Activated CD4-positive, alpha-beta T cell treated with anti-CD3 and anti-CD28 coated beads for 36 hours (primary cell): ENCODE data around the gene CCDC148. TPM values are rescaled to one million over a fixed set of nuclear protein-coding genes. Genes with fewer than 3 reads are reported as not detected.

Experiments used
- ATAC-seq: fragments of 200-7000 bp; cut with Tn5 transposase; one replicate; pipeline ENCODE4 v1.10.0; 2021; ENCODE audit warnings: mild to moderate bottlenecking, moderate library complexity
- CTCF ChIA-PET: fragments of 350-600 bp; sonication (Branson Sonifier 250); formaldehyde crosslinking; loops from one replicate; lab custom pipeline; 2021; ENCODE audit warnings: antibody characterized with exemption; lab: Charles Lee
- POLR2A ChIA-PET: fragments of 350-600 bp; sonication (Branson Sonifier 250); formaldehyde crosslinking; loops from one replicate; lab custom pipeline; 2021; ENCODE audit warnings: antibody characterized with exemption, inconsistent platforms; lab: Charles Lee
- DNase-seq: peaks from one replicate; pipeline ENCODE4 v3.0.0-alpha.2; 2020
- H3K27ac Mint-ChIP-seq: one replicate; pipeline ENCODE4 v1.8.0; 2021; ENCODE audit warnings: mixed read lengths
- H3K27me3 Mint-ChIP-seq: one replicate; pipeline ENCODE4 v1.8.0; 2021; ENCODE audit warnings: mixed read lengths
- H3K36me3 Mint-ChIP-seq: one replicate; pipeline ENCODE4 v1.8.0; 2021; ENCODE audit warnings: low read depth, mixed read lengths
- H3K4me1 Mint-ChIP-seq: one replicate; pipeline ENCODE4 v1.8.0; 2021; ENCODE audit warnings: mixed read lengths
- H3K4me3 Mint-ChIP-seq: one replicate; pipeline ENCODE4 v1.8.0; 2021; ENCODE audit warnings: mild to moderate bottlenecking, moderate library complexity, mixed read lengths
- H3K9me3 Mint-ChIP-seq: one replicate; pipeline ENCODE4 v1.8.0; 2021; ENCODE audit warnings: low read depth, mixed read lengths
- intact Hi-C, 2 experiments: fragments of 100-400 bp; cut with DNase I in 1 of 2; cut with micrococcal nuclease in 1 of 2; formaldehyde crosslinking; loops; one replicate each; pipeline versions ENCODE4 v1.14.2 to v1.15.1; 2022 to 2024; cut with DNase I, micrococcal nuclease
- total RNA-seq, 2 experiments: library from RNA; stranded (reverse); gene quantifications; one replicate each; pipeline ENCODE4 v1.2.3, GENCODE V29; 2021

The CCDC148 gene
- total RNA-seq = under 1 TPM; 0.23 to 0.26 TPM

- ChIA-PET CTCF (interaction anchor here (0.8 to 1.4 kb wide), 4 partner anchors 9 to 434 kb away, joined by 3 to 4 read pairs (median 3); no protein-coding TSS in a partner anchor), POLR2A (no interaction called here)
- no peaks in the 10 kb centered on the region for H3K9me3 Mint-ChIP-seq
- peak within 1 kb of the TSS; percentile 72 for H3K27ac Mint-ChIP-seq
- ATAC-seq = peak; percentile 97
- peaks cover 25% of the 10 kb centered on the region for H3K4me1 Mint-ChIP-seq
- peak within 1 kb of the TSS; percentile 92 for H3K4me3 Mint-ChIP-seq
- H3K36me3 Mint-ChIP-seq = peaks cover 5% of the 10 kb centered on the region
- intact Hi-C loops = loop anchor here (1.0 to 10.0 kb wide), 11 partner anchors 64 to 1256 kb away; partner anchors contain the start of genes ACVR1 (in 2 of the 2), ACVR1C (in 1 of the 2), MARCHF7 (in 1 of the 2) and WDSUB1 (in 1 of the 2)
- peaks cover 5% of the 10 kb centered on the region for H3K27me3 Mint-ChIP-seq
- DNase-seq = peak; percentile 95
Measured at GRCh38 chr2:158456309-158457066, at the start of gene CCDC148, which contains the start of gene PKP4. TSS of gene CCDC148 (minus strand) at chr2:158456753. CDS start at chr2:158456439, 314 bp downstream. TSS of gene PKP4 (plus strand) at chr2:158456952. CDS start at chr2:158533185, 76,233 bp downstream.

- Mint-ChIP-seq H3K27me3 (no peaks in the 10 kb centered on the region), H3K4me1 (peaks cover 18% of the 10 kb centered on the region), H3K9me3 (no peaks in the 10 kb centered on the region), H3K27ac (no peak overlapping the region), H3K4me3 (no peak overlapping the region), H3K36me3 (no peaks in the 10 kb centered on the region)
- DNase-seq (no peak), ATAC-seq (no peak)
- intact Hi-C loops = loop anchor here in 1 of 2 experiments (5.0 kb wide), 1 partner anchor 313 kb away; no protein-coding TSS in a partner anchor
- POLR2A ChIA-PET = no interaction called here
- CTCF ChIA-PET = interaction anchor here (0.6 to 1.2 kb wide), 3 partner anchors 10 to 855 kb away, joined by 3 read pairs; no protein-coding TSS in a partner anchor
Measured at GRCh38 chr2:158505448-158505934, 48.9 kb upstream of the CCDC148 start.

- Mint-ChIP-seq H3K9me3 (no peaks in the 10 kb centered on the region), H3K27me3 (no peaks in the 10 kb centered on the region), H3K27ac (no peak overlapping the region), H3K4me1 (peaks cover 14% of the 10 kb centered on the region), H3K4me3 (no peak overlapping the region), H3K36me3 (no peaks in the 10 kb centered on the region)
- DNase-seq (no peak), ATAC-seq (no peak)
- intact Hi-C loops = no loop called here
- POLR2A ChIA-PET = no interaction called here
- CTCF ChIA-PET = no interaction called here
Measured at GRCh38 chr2:158504088-158504487, 47.5 kb upstream of the CCDC148 start.

- no peak overlapping the region for H3K4me3 Mint-ChIP-seq
- intact Hi-C loops = no loop called here
- no peaks in the 10 kb centered on the region for H3K27me3 Mint-ChIP-seq
- H3K9me3 Mint-ChIP-seq = no peaks in the 10 kb centered on the region
- no peak for ATAC-seq
- CTCF ChIA-PET = no interaction called here
- DNase-seq = no peak
- H3K36me3 Mint-ChIP-seq = no peaks in the 10 kb centered on the region
- H3K4me1 Mint-ChIP-seq = peaks cover 14% of the 10 kb centered on the region
- POLR2A ChIA-PET = no interaction called here
- H3K27ac Mint-ChIP-seq = no peak overlapping the region
Measured at GRCh38 chr2:158502974-158503373, 46.4 kb upstream of the CCDC148 start.

- peaks cover 4% of the 10 kb centered on the region for H3K36me3 Mint-ChIP-seq
- no peak overlapping the region for H3K27ac Mint-ChIP-seq
- H3K4me3 Mint-ChIP-seq = no peak overlapping the region
- no peaks in the 10 kb centered on the region for H3K27me3 Mint-ChIP-seq
- DNase-seq (no peak), ATAC-seq (no peak)
- no peaks in the 10 kb centered on the region for H3K9me3 Mint-ChIP-seq
- intact Hi-C loops = no loop called here
- H3K4me1 Mint-ChIP-seq = peaks cover 16% of the 10 kb centered on the region
- ChIA-PET CTCF (no interaction called here), POLR2A (no interaction called here)
Measured at GRCh38 chr2:158501301-158501700, 44.7 kb upstream of the CCDC148 start.

- H3K27me3 Mint-ChIP-seq = no peaks in the 10 kb centered on the region
- no peak for ATAC-seq
- DNase-seq = no peak
- CTCF ChIA-PET = no interaction called here
- no peak overlapping the region for H3K27ac Mint-ChIP-seq
- H3K9me3 Mint-ChIP-seq = no peaks in the 10 kb centered on the region
- peaks cover 5% of the 10 kb centered on the region for H3K36me3 Mint-ChIP-seq
- no peak overlapping the region for H3K4me3 Mint-ChIP-seq
- intact Hi-C loops = no loop called here
- H3K4me1 Mint-ChIP-seq = peaks cover 17% of the 10 kb centered on the region
- POLR2A ChIA-PET = no interaction called here
Measured at GRCh38 chr2:158500333-158500732, 43.8 kb upstream of the CCDC148 start.

GRCh38 chr2:158499383-158499782 is 42.8 kb upstream of the CCDC148 start:
- ChIA-PET CTCF (interaction anchor here (0.6 kb wide), 2 partner anchors 40 to 46 kb away, joined by 3 read pairs; no protein-coding TSS in a partner anchor), POLR2A (no interaction called here)
- H3K4me1 Mint-ChIP-seq = peaks cover 17% of the 10 kb centered on the region
- no peak overlapping the region for H3K4me3 Mint-ChIP-seq
- H3K27ac Mint-ChIP-seq = no peak overlapping the region
- H3K9me3 Mint-ChIP-seq = no peaks in the 10 kb centered on the region
- no peak for DNase-seq
- intact Hi-C loops = no loop called here
- no peak for ATAC-seq
- H3K36me3 Mint-ChIP-seq = peaks cover 5% of the 10 kb centered on the region
- H3K27me3 Mint-ChIP-seq = no peaks in the 10 kb centered on the region

- intact Hi-C loops = no loop called here
- DNase-seq (no peak), ATAC-seq (no peak)
- ChIA-PET POLR2A (no interaction called here), CTCF (interaction anchor here (0.6 kb wide), 2 partner anchors 40 to 46 kb away, joined by 3 read pairs; no protein-coding TSS in a partner anchor)
- no peaks in the 10 kb centered on the region for H3K9me3 Mint-ChIP-seq
- H3K4me3 Mint-ChIP-seq = no peak overlapping the region
- H3K36me3 Mint-ChIP-seq = peaks cover 5% of the 10 kb centered on the region
- peaks cover 17% of the 10 kb centered on the region for H3K4me1 Mint-ChIP-seq
- no peak overlapping the region for H3K27ac Mint-ChIP-seq
- no peaks in the 10 kb centered on the region for H3K27me3 Mint-ChIP-seq
Measured at GRCh38 chr2:158498749-158499136, 42.2 kb upstream of the CCDC148 start.

- no peak for ATAC-seq
- intact Hi-C loops = no loop called here
- Mint-ChIP-seq H3K27ac (no peak overlapping the region), H3K4me3 (no peak overlapping the region), H3K36me3 (peaks cover 7% of the 10 kb centered on the region), H3K4me1 (peaks cover 17% of the 10 kb centered on the region), H3K9me3 (no peaks in the 10 kb centered on the region), H3K27me3 (no peaks in the 10 kb centered on the region)
- ChIA-PET CTCF (no interaction called here), POLR2A (no interaction called here)
- no peak for DNase-seq
Measured at GRCh38 chr2:158498043-158498748, 41.6 kb upstream of the CCDC148 start.

- Mint-ChIP-seq H3K36me3 (peaks cover 7% of the 10 kb centered on the region), H3K9me3 (no peaks in the 10 kb centered on the region), H3K27me3 (no peaks in the 10 kb centered on the region), H3K4me3 (no peak overlapping the region), H3K4me1 (peaks cover 17% of the 10 kb centered on the region), H3K27ac (no peak overlapping the region)
- POLR2A ChIA-PET = interaction anchor here (0.5 kb wide), 1 partner anchor 44 kb away, joined by 3 read pairs; no protein-coding TSS in a partner anchor
- ATAC-seq = peak; percentile 49
- intact Hi-C loops = no loop called here
- CTCF ChIA-PET = no interaction called here
- DNase-seq = no peak
Measured at GRCh38 chr2:158497486-158497885, 40.9 kb upstream of the CCDC148 start.

- CTCF ChIA-PET = no interaction called here
- H3K4me3 Mint-ChIP-seq = no peak overlapping the region
- H3K27ac Mint-ChIP-seq = no peak overlapping the region
- no peaks in the 10 kb centered on the region for H3K27me3 Mint-ChIP-seq
- POLR2A ChIA-PET = no interaction called here
- peaks cover 7% of the 10 kb centered on the region for H3K36me3 Mint-ChIP-seq
- no peaks in the 10 kb centered on the region for H3K9me3 Mint-ChIP-seq
- intact Hi-C loops = no loop called here
- no peak for ATAC-seq
- DNase-seq = no peak
- H3K4me1 Mint-ChIP-seq = peaks cover 17% of the 10 kb centered on the region
Measured at GRCh38 chr2:158496986-158497385, 40.4 kb upstream of the CCDC148 start.
